ENCODE results near the gene RAB1B.

The RAB1B gene

GRCh38 chr11:66238786-66239413 lies 29.5 kb upstream of the RAB1B start:
- no peaks in the 10 kb centered on the region for H3K9me3 ChIP-seq (ENCODE audit: control insufficient read depth in 1 of 2, low read length in 2 of 2)
- H3K9ac ChIP-seq (ENCODE audit: low read depth in 1 of 2, low read length in 2 of 2), result no peak overlapping the region
- H3K4me3 ChIP-seq (ENCODE audit: low read depth in 1 of 2, low read length in 2 of 2), result no peak overlapping the region
- no peaks in the 10 kb centered on the region for H3K4me1 ChIP-seq (ENCODE audit: control insufficient read depth in 1 of 2, insufficient read depth in 2 of 2, low read length in 2 of 2)
- peaks cover 10 to 66% of the 10 kb centered on the region in 2 donors for H3K36me3 ChIP-seq (ENCODE audit: control insufficient read depth in 1 of 2, insufficient read depth in 2 of 2, low read length in 2 of 2)
- H3K27me3 ChIP-seq (ENCODE audit: control insufficient read depth in 1 of 2, insufficient read depth in 2 of 2, low read length in 2 of 2), result no peaks in the 10 kb centered on the region
- no peak overlapping the region for H3K27ac ChIP-seq (ENCODE audit: low read depth, low read length)

- Histone ChIP-seq H3K4me3 (ENCODE audit: low read depth in 1 of 2, low read length in 2 of 2) (no peak overlapping the region), H3K9me3 (ENCODE audit: control insufficient read depth in 1 of 2, low read length in 2 of 2) (no peaks in the 10 kb centered on the region), H3K36me3 (ENCODE audit: control insufficient read depth in 1 of 2, insufficient read depth in 2 of 2, low read length in 2 of 2) (peaks cover 7 to 63% of the 10 kb centered on the region in 2 donors), H3K27me3 (ENCODE audit: control insufficient read depth in 1 of 2, insufficient read depth in 2 of 2, low read length in 2 of 2) (no peaks in the 10 kb centered on the region), H3K9ac (ENCODE audit: low read depth in 1 of 2, low read length in 2 of 2) (no peak overlapping the region), H3K27ac (ENCODE audit: low read depth, low read length) (no peak overlapping the region), H3K4me1 (ENCODE audit: control insufficient read depth in 1 of 2, insufficient read depth in 2 of 2, low read length in 2 of 2) (no peaks in the 10 kb centered on the region)
Measured at GRCh38 chr11:66239511-66239910, 28.9 kb upstream of the RAB1B start.

- Histone ChIP-seq H3K27ac (ENCODE audit: low read depth, low read length) (no peak overlapping the region), H3K4me1 (ENCODE audit: control insufficient read depth in 1 of 2, insufficient read depth in 2 of 2, low read length in 2 of 2) (no peaks in the 10 kb centered on the region), H3K9ac (ENCODE audit: low read depth in 1 of 2, low read length in 2 of 2) (no peak overlapping the region), H3K4me3 (ENCODE audit: low read depth in 1 of 2, low read length in 2 of 2) (no peak overlapping the region), H3K27me3 (ENCODE audit: control insufficient read depth in 1 of 2, insufficient read depth in 2 of 2, low read length in 2 of 2) (no peaks in the 10 kb centered on the region), H3K9me3 (ENCODE audit: control insufficient read depth in 1 of 2, low read length in 2 of 2) (no peaks in the 10 kb centered on the region), H3K36me3 (ENCODE audit: control insufficient read depth in 1 of 2, insufficient read depth in 2 of 2, low read length in 2 of 2) (peaks cover 7 to 61% of the 10 kb centered on the region in 2 donors)
Measured at GRCh38 chr11:66239998-66240780, 28.2 kb upstream of the RAB1B start.

GRCh38 chr11:66240781-66241136 lies 27.7 kb upstream of the RAB1B start:
- H3K27me3 ChIP-seq (ENCODE audit: control insufficient read depth in 1 of 2, insufficient read depth in 2 of 2, low read length in 2 of 2), result no peaks in the 10 kb centered on the region
- H3K4me3 ChIP-seq (ENCODE audit: low read depth in 1 of 2, low read length in 2 of 2), result no peak overlapping the region
- no peak overlapping the region for H3K9ac ChIP-seq (ENCODE audit: low read depth in 1 of 2, low read length in 2 of 2)
- no peak overlapping the region for H3K27ac ChIP-seq (ENCODE audit: low read depth, low read length)
- H3K4me1 ChIP-seq (ENCODE audit: control insufficient read depth in 1 of 2, insufficient read depth in 2 of 2, low read length in 2 of 2), result no peaks in the 10 kb centered on the region
- H3K36me3 ChIP-seq (ENCODE audit: control insufficient read depth in 1 of 2, insufficient read depth in 2 of 2, low read length in 2 of 2), result peaks cover 7 to 56% of the 10 kb centered on the region in 2 donors
- no peaks in the 10 kb centered on the region for H3K9me3 ChIP-seq (ENCODE audit: control insufficient read depth in 1 of 2, low read length in 2 of 2)

- Histone ChIP-seq H3K9ac (ENCODE audit: low read depth in 1 of 2, low read length in 2 of 2) (no peak overlapping the region), H3K27ac (ENCODE audit: low read depth, low read length) (no peak overlapping the region), H3K4me1 (ENCODE audit: control insufficient read depth in 1 of 2, insufficient read depth in 2 of 2, low read length in 2 of 2) (no peaks in the 10 kb centered on the region), H3K9me3 (ENCODE audit: control insufficient read depth in 1 of 2, low read length in 2 of 2) (no peaks in the 10 kb centered on the region), H3K36me3 (ENCODE audit: control insufficient read depth in 1 of 2, insufficient read depth in 2 of 2, low read length in 2 of 2) (peaks cover 0 to 50% of the 10 kb centered on the region in 2 donors), H3K27me3 (ENCODE audit: control insufficient read depth in 1 of 2, insufficient read depth in 2 of 2, low read length in 2 of 2) (no peaks in the 10 kb centered on the region), H3K4me3 (ENCODE audit: low read depth in 1 of 2, low read length in 2 of 2) (no peak overlapping the region)
Measured at GRCh38 chr11:66242095-66242765, 26.2 kb upstream of the RAB1B start.

- Histone ChIP-seq H3K4me1 (ENCODE audit: control insufficient read depth in 1 of 2, insufficient read depth in 2 of 2, low read length in 2 of 2) (no peaks in the 10 kb centered on the region), H3K4me3 (ENCODE audit: low read depth in 1 of 2, low read length in 2 of 2) (no peak overlapping the region), H3K27ac (ENCODE audit: low read depth, low read length) (no peak overlapping the region), H3K9me3 (ENCODE audit: control insufficient read depth in 1 of 2, low read length in 2 of 2) (no peaks in the 10 kb centered on the region), H3K27me3 (ENCODE audit: control insufficient read depth in 1 of 2, insufficient read depth in 2 of 2, low read length in 2 of 2) (no peaks in the 10 kb centered on the region), H3K9ac (ENCODE audit: low read depth in 1 of 2, low read length in 2 of 2) (no peak overlapping the region), H3K36me3 (ENCODE audit: control insufficient read depth in 1 of 2, insufficient read depth in 2 of 2, low read length in 2 of 2) (peaks cover 0 to 45% of the 10 kb centered on the region in 2 donors)
Measured at GRCh38 chr11:66243782-66244535, 24.5 kb upstream of the RAB1B start.

GRCh38 chr11:66247295-66247694 lies 21.1 kb upstream of the RAB1B start:
- peaks cover 0 to 17% of the 10 kb centered on the region in 2 donors for H3K36me3 ChIP-seq (ENCODE audit: control insufficient read depth in 1 of 2, insufficient read depth in 2 of 2, low read length in 2 of 2)
- no peak overlapping the region for H3K4me3 ChIP-seq (ENCODE audit: low read depth in 1 of 2, low read length in 2 of 2)
- no peaks in the 10 kb centered on the region for H3K27me3 ChIP-seq (ENCODE audit: control insufficient read depth in 1 of 2, insufficient read depth in 2 of 2, low read length in 2 of 2)
- H3K9ac ChIP-seq (ENCODE audit: low read depth in 1 of 2, low read length in 2 of 2), result no peak overlapping the region
- H3K4me1 ChIP-seq (ENCODE audit: control insufficient read depth in 1 of 2, insufficient read depth in 2 of 2, low read length in 2 of 2), result no peaks in the 10 kb centered on the region
- H3K27ac ChIP-seq (ENCODE audit: low read depth, low read length), result no peak overlapping the region
- H3K9me3 ChIP-seq (ENCODE audit: control insufficient read depth in 1 of 2, low read length in 2 of 2), result no peaks in the 10 kb centered on the region

GRCh38 chr11:66247801-66248200 lies 20.6 kb upstream of the RAB1B start:
- Histone ChIP-seq H3K27ac (ENCODE audit: low read depth, low read length) (no peak overlapping the region), H3K9me3 (ENCODE audit: control insufficient read depth in 1 of 2, low read length in 2 of 2) (no peaks in the 10 kb centered on the region), H3K9ac (ENCODE audit: low read depth in 1 of 2, low read length in 2 of 2) (no peak overlapping the region), H3K27me3 (ENCODE audit: control insufficient read depth in 1 of 2, insufficient read depth in 2 of 2, low read length in 2 of 2) (no peaks in the 10 kb centered on the region), H3K4me3 (ENCODE audit: low read depth in 1 of 2, low read length in 2 of 2) (no peak overlapping the region), H3K36me3 (ENCODE audit: control insufficient read depth in 1 of 2, insufficient read depth in 2 of 2, low read length in 2 of 2) (peaks cover 0 to 13% of the 10 kb centered on the region in 2 donors), H3K4me1 (ENCODE audit: control insufficient read depth in 1 of 2, insufficient read depth in 2 of 2, low read length in 2 of 2) (no peaks in the 10 kb centered on the region)

GRCh38 chr11:66248903-66249302 lies 19.5 kb upstream of the RAB1B start:
- Histone ChIP-seq H3K4me1 (ENCODE audit: control insufficient read depth in 1 of 2, insufficient read depth in 2 of 2, low read length in 2 of 2) (no peaks in the 10 kb centered on the region), H3K27me3 (ENCODE audit: control insufficient read depth in 1 of 2, insufficient read depth in 2 of 2, low read length in 2 of 2) (no peaks in the 10 kb centered on the region), H3K36me3 (ENCODE audit: control insufficient read depth in 1 of 2, insufficient read depth in 2 of 2, low read length in 2 of 2) (peaks cover 0 to 10% of the 10 kb centered on the region in 2 donors), H3K9ac (ENCODE audit: low read depth in 1 of 2, low read length in 2 of 2) (no peak overlapping the region), H3K9me3 (ENCODE audit: control insufficient read depth in 1 of 2, low read length in 2 of 2) (no peaks in the 10 kb centered on the region), H3K27ac (ENCODE audit: low read depth, low read length) (no peak overlapping the region), H3K4me3 (ENCODE audit: low read depth in 1 of 2, low read length in 2 of 2) (no peak overlapping the region)

GRCh38 chr11:66251809-66252208 lies 16.6 kb upstream of the RAB1B start:
- no peak overlapping the region for H3K9ac ChIP-seq (ENCODE audit: low read depth in 1 of 2, low read length in 2 of 2)
- H3K4me1 ChIP-seq (ENCODE audit: control insufficient read depth in 1 of 2, insufficient read depth in 2 of 2, low read length in 2 of 2), result peaks cover 0 to 3% of the 10 kb centered on the region in 2 donors
- H3K27ac ChIP-seq (ENCODE audit: low read depth, low read length), result no peak overlapping the region
- H3K4me3 ChIP-seq (ENCODE audit: low read depth in 1 of 2, low read length in 2 of 2), result no peak overlapping the region
- no peaks in the 10 kb centered on the region for H3K27me3 ChIP-seq (ENCODE audit: control insufficient read depth in 1 of 2, insufficient read depth in 2 of 2, low read length in 2 of 2)
- H3K9me3 ChIP-seq (ENCODE audit: control insufficient read depth in 1 of 2, low read length in 2 of 2), result no peaks in the 10 kb centered on the region
- H3K36me3 ChIP-seq (ENCODE audit: control insufficient read depth in 1 of 2, insufficient read depth in 2 of 2, low read length in 2 of 2), result peaks cover 0 to 3% of the 10 kb centered on the region in 2 donors
